Astrocyte (in vitro differentiated cells and primary cell): Measurements from ENCODE around the gene KLF15.

Experiments
- CTCF ChIP-seq: IDR thresholded peaks from 2 replicates; pipeline ENCODE4 v1.5.1; 2011; ENCODE audit warnings: low read depth, mild to moderate bottlenecking, inconsistent platforms, low read length, moderate library complexity; ENCODE audit not compliant: insufficient read depth
- EZH2 ChIP-seq: IDR thresholded peaks from 2 replicates; pipeline ENCODE4 v1.6.1; 2012; ENCODE audit warnings: mild to moderate bottlenecking, low read length, inconsistent platforms; ENCODE audit not compliant: insufficient read depth

DNA sequence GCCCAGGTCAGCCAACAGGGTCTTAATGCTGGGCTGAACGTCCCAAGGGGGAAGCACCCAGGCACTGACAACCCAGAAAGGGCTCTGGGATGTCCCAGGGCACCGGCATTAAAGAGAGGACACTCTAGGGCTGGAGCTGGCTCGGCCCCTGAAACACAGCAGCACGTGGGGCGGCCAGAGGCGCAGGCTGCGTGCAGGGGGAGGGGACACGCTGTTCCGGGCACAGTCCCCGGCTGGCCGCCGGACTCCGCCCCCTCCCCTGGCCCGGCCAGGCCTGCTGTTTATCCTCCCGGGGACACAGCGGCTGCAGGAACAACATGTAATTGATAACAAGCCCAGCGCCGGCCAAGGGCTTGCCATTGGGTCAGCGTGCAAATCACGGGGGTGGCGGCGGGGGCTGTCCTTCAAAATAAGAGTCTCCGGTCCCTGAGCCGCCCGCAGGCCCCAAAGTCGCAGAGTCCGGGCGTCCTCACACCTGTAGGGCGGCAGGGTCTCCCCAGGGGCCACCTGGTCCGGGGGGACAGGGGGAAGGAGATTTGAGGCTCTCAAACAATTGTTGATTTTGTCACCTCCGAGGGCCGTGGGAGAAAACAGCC is 1.3 kb downstream of the KLF15 start:
- no peak for TF ChIP-seq CTCF
- no peak for TF ChIP-seq EZH2
